H4 (cell line): ENCODE measurements around the gene ALDH16A1. TPM values are rescaled to one million over a fixed set of nuclear protein-coding genes. Genes with fewer than 3 reads are reported as not detected.
A peak's percentile ranks its signal among the peaks of the same experiment; 100 is the strongest.
"Not testable (repeated sequence)": the region's sequence is repeated elsewhere in the genome, so short reads cannot be mapped to it uniquely, and the experiment has no call there.

Experiments used
- DNase-seq: peaks from one replicate; pipeline ENCODE4 v3.0.0-alpha.2; 2015; ENCODE audit warnings: low spot score
- total RNA-seq: library from RNA; depleted of rRNA; stranded (reverse); fragments of >200 nt; shearing (Covaris generic); gene quantifications from 2 replicates; pipeline ENCODE4 v1.2.3, GENCODE V29; 2014

Gene ALDH16A1
- total RNA-seq, 1 experiment from 2014 or later: 17.0 TPM

- DNase-seq: no peak
Measured at GRCh38 chr19:49465371-49465770, 12.3 kb downstream of the ALDH16A1 start.

- no peak for DNase-seq
Measured at GRCh38 chr19:49468199-49468598, 15.2 kb downstream of the ALDH16A1 start.

GRCh38 chr19:49468746-49469447, 15.9 kb downstream of the ALDH16A1 start:
- peak; percentile 63 for DNase-seq

- DNase-seq: no peak
Measured at GRCh38 chr19:49469828-49470614, 17.0 kb downstream of the ALDH16A1 start.

- DNase-seq: no peak
Measured at GRCh38 chr19:49470615-49470978, 17.6 kb downstream of the ALDH16A1 start.

- DNase-seq: no peak
Measured at GRCh38 chr19:49472936-49473335, 19.9 kb downstream of the ALDH16A1 start.

- not testable (repeated sequence) for DNase-seq
Measured at GRCh38 chr19:49473501-49473867, 20.5 kb downstream of the ALDH16A1 start.

GRCh38 chr19:49473868-49474541, 21.0 kb downstream of the ALDH16A1 start, which contains the start of gene FLT3LG:
TSS of gene FLT3LG (plus strand) at chr19:49474215. CDS start at chr19:49474640, 425 bp downstream.
- DNase-seq: peak; percentile 78

GRCh38 chr19:49474542-49474924, 21.5 kb downstream of the ALDH16A1 start:
- DNase-seq: no peak

- no peak for DNase-seq
Measured at GRCh38 chr19:49475191-49475917, 22.3 kb downstream of the ALDH16A1 start.

- DNase-seq: no peak
Measured at GRCh38 chr19:49475995-49476880, 23.2 kb downstream of the ALDH16A1 start.

GRCh38 chr19:49479975-49480628, 27.1 kb downstream of the ALDH16A1 start:
- no peak for DNase-seq

- DNase-seq: no peak
Measured at GRCh38 chr19:49481020-49481683, 28.1 kb downstream of the ALDH16A1 start.

- DNase-seq: no peak
Measured at GRCh38 chr19:49486232-49486631, 33.2 kb downstream of the ALDH16A1 start.

GRCh38 chr19:49486710-49487276, 33.8 kb downstream of the ALDH16A1 start:
- no peak for DNase-seq

- peak; percentile 100 for DNase-seq
Measured at GRCh38 chr19:49487277-49488045, 34.4 kb downstream of the ALDH16A1 start, which contains the start of gene RPL13A. TSS of gene RPL13A (plus strand) at chr19:49487608. CDS start at chr19:49487630, 22 bp downstream.

GRCh38 chr19:49488046-49488862, 35.2 kb downstream of the ALDH16A1 start:
- DNase-seq: no peak
